GM18867 (cell line): Measurements from ENCODE around the gene ACTR10.

ENCODE experiments used
- ATAC-seq: cut with Tn5 transposase; IDR thresholded peaks from one replicate; pipeline ENCODE4 v1.9.1; 2021; ENCODE audit warnings: mild to moderate bottlenecking, moderate library complexity; ENCODE audit not compliant: unreplicated experiment

Gene ACTR10

DNA sequence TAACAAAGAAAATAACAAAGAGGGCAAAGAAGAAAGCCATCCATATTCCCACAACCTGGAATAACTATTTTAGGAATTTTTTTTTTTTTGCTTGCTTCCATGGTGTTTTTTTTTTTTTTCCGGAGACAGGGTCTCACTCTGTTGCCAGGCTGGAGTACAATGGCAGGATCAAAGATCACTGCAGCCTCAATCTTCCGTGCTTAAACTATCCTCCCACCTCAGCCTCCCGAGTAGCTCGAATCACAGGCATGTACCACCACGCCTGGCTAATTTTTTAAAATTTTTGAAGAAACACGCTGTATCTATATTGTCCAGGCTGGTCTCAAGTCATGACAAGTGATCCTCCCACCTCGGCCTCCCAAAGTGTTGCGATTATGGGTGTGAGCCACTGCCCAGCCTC is 78.2 kb downstream of the ACTR10 start:
- no peak for ATAC-seq

DNA sequence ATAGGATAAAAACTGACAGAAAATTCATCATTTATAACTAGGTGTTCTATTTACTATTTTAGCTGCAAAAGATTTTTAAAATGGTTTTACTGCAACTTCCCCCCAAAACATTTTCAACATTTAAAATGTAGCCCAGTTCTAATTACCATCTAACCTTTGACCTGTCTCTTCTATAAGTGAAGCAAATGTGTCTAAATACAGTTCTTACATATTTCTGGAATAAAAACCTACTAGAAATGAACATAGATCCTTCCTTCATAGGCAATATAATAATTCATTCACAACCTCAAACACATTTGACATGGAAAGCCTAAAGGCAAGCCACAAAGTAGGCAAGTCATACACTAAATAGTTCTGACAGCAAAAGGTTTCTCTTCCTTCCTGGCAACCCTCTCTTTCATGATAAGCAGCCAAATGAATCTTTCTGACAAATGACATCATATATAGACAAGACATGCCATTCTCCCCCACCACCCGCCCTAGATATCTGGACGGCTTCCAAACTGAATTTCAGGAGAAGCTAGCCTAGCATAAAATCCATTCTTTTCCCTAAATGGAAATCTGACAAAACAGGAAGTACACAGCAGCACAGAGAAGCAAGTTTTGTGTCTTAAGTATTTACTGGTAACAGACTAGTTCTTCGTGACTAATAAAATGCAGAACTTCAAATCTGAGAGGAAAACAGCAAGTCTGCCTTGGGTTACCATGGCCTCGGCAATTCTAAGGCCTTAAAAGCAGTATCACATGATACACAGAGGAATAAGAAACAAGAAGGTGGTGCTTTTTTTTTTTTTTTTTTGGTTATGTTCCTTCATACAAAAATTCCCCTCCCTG is 81.2 kb downstream of the ACTR10 start:
- no peak for ATAC-seq

- ATAC-seq, result no peak
These were observed 82.0 kb downstream of the ACTR10 start for GRCh38 chr14:58281969-58282368.

GRCh38 chr14:58282925-58283593 is 83.1 kb downstream of the ACTR10 start:
- ATAC-seq, result no peak

GRCh38 chr14:58283730-58284129 is 83.8 kb downstream of the ACTR10 start:
- ATAC-seq, result no peak

GRCh38 chr14:58285132-58285531 is 85.2 kb downstream of the ACTR10 start:
- no peak for ATAC-seq
